ENCODE results near the gene PLA2G2F. TPM values are rescaled to one million over a fixed set of nuclear protein-coding genes. Genes with fewer than 3 reads are reported as not detected.

Gene PLA2G2F
- total RNA-seq, 2 donors from 2014 or later: not detected

- no peaks in the 10 kb centered on the region for H3K9me3 ChIP-seq (ENCODE audit: control insufficient read depth, low read length)
- Mint-ChIP-seq H3K27me3 (ENCODE audit: insufficient read depth) (peaks cover 26% of the 10 kb centered on the region), H3K27ac (no peak overlapping the region), H3K4me1 (peaks cover 26% of the 10 kb centered on the region), H3K9me3 (no peaks in the 10 kb centered on the region), H3K36me3 (ENCODE audit: low read depth) (peaks cover 4% of the 10 kb centered on the region), H3K4me3 (no peak overlapping the region)
- H3K36me3 ChIP-seq (ENCODE audit: control insufficient read depth, insufficient read depth, low read length): no peaks in the 10 kb centered on the region
- H3K4me1 ChIP-seq (ENCODE audit: control insufficient read depth, insufficient read depth, low read length): peaks cover 6% of the 10 kb centered on the region
- no peak overlapping the region for H3K4me3 ChIP-seq (ENCODE audit: low read length)
- WGBS, 2 experiments (ENCODE audit: insufficient coverage in 1 of 2, insufficient read length in 1 of 2): 89 to 91% methylated on average over 2 to 4 of the region's 4 CpGs
- H3K27ac ChIP-seq (ENCODE audit: low read depth, low read length): no peak overlapping the region
- no peak for DNase-seq
- H3K27me3 ChIP-seq (ENCODE audit: control insufficient read depth, insufficient read depth, low read length, poor library complexity, severe bottlenecking): peaks cover 6% of the 10 kb centered on the region
- TF ChIP-seq CTCF (conservative IDR thresholded peaks at IDR 0.05): no peak
- H3K9ac ChIP-seq (ENCODE audit: extremely low read depth, low read length, poor library complexity, severe bottlenecking): no peak overlapping the region
Measured at GRCh38 chr1:20187813-20188454, 48.8 kb downstream of the PLA2G2F start.

DNA sequence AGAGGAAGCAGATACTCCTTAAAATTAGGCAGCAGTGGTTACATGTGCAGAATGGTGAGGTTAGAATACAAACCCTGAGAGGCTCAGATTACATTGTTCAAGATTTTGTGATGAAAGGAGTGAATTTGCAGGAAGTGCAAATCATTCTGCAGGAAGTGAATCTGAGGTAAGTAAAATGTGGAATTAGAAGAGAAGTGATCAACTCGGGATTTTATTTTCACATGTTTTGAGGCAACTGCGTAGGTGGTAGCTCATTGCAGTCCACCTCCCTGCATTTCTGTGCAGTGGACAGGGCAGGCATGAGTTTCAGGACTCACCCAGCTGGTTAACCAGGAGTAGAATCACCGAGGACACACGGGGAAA is 49.3 kb downstream of the PLA2G2F start:
- no peaks in the 10 kb centered on the region for H3K9me3 ChIP-seq (ENCODE audit: control insufficient read depth, low read length)
- no peak overlapping the region for H3K4me3 ChIP-seq (ENCODE audit: low read length)
- no peak overlapping the region for H3K27ac ChIP-seq (ENCODE audit: low read depth, low read length)
- peaks cover 26% of the 10 kb centered on the region for H3K4me1 Mint-ChIP-seq
- no peak for DNase-seq
- no peak overlapping the region for H3K27ac Mint-ChIP-seq
- H3K4me1 ChIP-seq (ENCODE audit: control insufficient read depth, insufficient read depth, low read length): peaks cover 6% of the 10 kb centered on the region
- no peak overlapping the region for H3K9ac ChIP-seq (ENCODE audit: extremely low read depth, low read length, poor library complexity, severe bottlenecking)
- no peaks in the 10 kb centered on the region for H3K9me3 Mint-ChIP-seq
- TF ChIP-seq CTCF (conservative IDR thresholded peaks at IDR 0.05): no peak
- H3K36me3 ChIP-seq (ENCODE audit: control insufficient read depth, insufficient read depth, low read length): no peaks in the 10 kb centered on the region
- H3K36me3 Mint-ChIP-seq (ENCODE audit: low read depth): peaks cover 4% of the 10 kb centered on the region
- WGBS, 2 experiments (ENCODE audit: insufficient coverage in 1 of 2, insufficient read length in 1 of 2): 90 to 98% methylated on average over 4 of the region's 4 CpGs
- H3K27me3 ChIP-seq (ENCODE audit: control insufficient read depth, insufficient read depth, low read length, poor library complexity, severe bottlenecking): peaks cover 6% of the 10 kb centered on the region
- peaks cover 22% of the 10 kb centered on the region for H3K27me3 Mint-ChIP-seq (ENCODE audit: insufficient read depth)
- H3K4me3 Mint-ChIP-seq: no peak overlapping the region

- H3K4me1 Mint-ChIP-seq: peaks cover 24% of the 10 kb centered on the region
- H3K36me3 Mint-ChIP-seq (ENCODE audit: low read depth): peaks cover 4% of the 10 kb centered on the region
- no peak overlapping the region for H3K4me3 Mint-ChIP-seq
- H3K27ac Mint-ChIP-seq: no peak overlapping the region
- Histone ChIP-seq H3K4me1 (ENCODE audit: control insufficient read depth, insufficient read depth, low read length) (peaks cover 6% of the 10 kb centered on the region), H3K4me3 (ENCODE audit: low read length) (no peak overlapping the region), H3K27me3 (ENCODE audit: control insufficient read depth, insufficient read depth, low read length, poor library complexity, severe bottlenecking) (peaks cover 6% of the 10 kb centered on the region), H3K27ac (ENCODE audit: low read depth, low read length) (no peak overlapping the region), H3K9ac (ENCODE audit: extremely low read depth, low read length, poor library complexity, severe bottlenecking) (no peak overlapping the region), H3K9me3 (ENCODE audit: control insufficient read depth, low read length) (no peaks in the 10 kb centered on the region), H3K36me3 (ENCODE audit: control insufficient read depth, insufficient read depth, low read length) (no peaks in the 10 kb centered on the region)
- no peak for DNase-seq
- H3K27me3 Mint-ChIP-seq (ENCODE audit: insufficient read depth): peaks cover 19% of the 10 kb centered on the region
- WGBS, 2 experiments (ENCODE audit: insufficient coverage in 1 of 2, insufficient read length in 1 of 2): 90 to 91% methylated on average over 4 of the region's 4 CpGs
- no peaks in the 10 kb centered on the region for H3K9me3 Mint-ChIP-seq
- TF ChIP-seq CTCF (conservative IDR thresholded peaks at IDR 0.05): no peak
Measured at GRCh38 chr1:20189664-20190063, 50.5 kb downstream of the PLA2G2F start.

Data from endodermal cell (in vitro differentiated cells).